T-helper 2 cell treated with Interferon-gamma antibody and Interleukin-4, amounts not matched to agents 5 μg/mL and 100 μg/mL, for 36 hours (primary cell): Measurements from ENCODE around the gene FABP3.

Source experiments
- DNase-seq: peaks from one replicate; pipeline ENCODE4 v3.0.0; 2021; ENCODE audit warnings: low spot score
- H3K27ac Mint-ChIP-seq: one replicate; pipeline ENCODE4 v1.8.0; 2021; ENCODE audit warnings: mild to moderate bottlenecking, mixed read lengths
- H3K27me3 Mint-ChIP-seq: one replicate; pipeline ENCODE4 v1.8.0; 2021; ENCODE audit warnings: low read depth, mixed read lengths
- H3K36me3 Mint-ChIP-seq: one replicate; pipeline ENCODE4 v1.8.0; 2021; ENCODE audit warnings: low read depth, mixed read lengths
- H3K4me1 Mint-ChIP-seq: one replicate; pipeline ENCODE4 v1.8.0; 2021; ENCODE audit warnings: low read depth, mixed read lengths
- H3K4me3 Mint-ChIP-seq: one replicate; pipeline ENCODE4 v1.8.0; 2022; ENCODE audit warnings: mild to moderate bottlenecking, moderate library complexity, mixed read lengths
- H3K9me3 Mint-ChIP-seq: one replicate; pipeline ENCODE4 v1.8.0; 2021; ENCODE audit warnings: mixed read lengths

FABP3 gene

GRCh38 chr1:31344503-31344902 is 28.4 kb downstream of the FABP3 start:
- Mint-ChIP-seq H3K9me3 (no peaks in the 10 kb centered on the region), H3K4me3 (no peak overlapping the region), H3K36me3 (peaks cover 3% of the 10 kb centered on the region), H3K27me3 (no peaks in the 10 kb centered on the region), H3K4me1 (no peaks in the 10 kb centered on the region), H3K27ac (no peak overlapping the region)
- no peak for DNase-seq

GRCh38 chr1:31336687-31337467 is 36.0 kb downstream of the FABP3 start:
- Mint-ChIP-seq H3K36me3 (peaks cover 6% of the 10 kb centered on the region), H3K27ac (no peak overlapping the region), H3K9me3 (no peaks in the 10 kb centered on the region), H3K27me3 (no peaks in the 10 kb centered on the region), H3K4me3 (no peak overlapping the region), H3K4me1 (no peaks in the 10 kb centered on the region)
- no peak for DNase-seq

GRCh38 chr1:31335007-31335406 is 37.9 kb downstream of the FABP3 start:
- Mint-ChIP-seq H3K36me3 (peaks cover 6% of the 10 kb centered on the region), H3K4me1 (no peaks in the 10 kb centered on the region), H3K27ac (no peak overlapping the region), H3K4me3 (no peak overlapping the region), H3K9me3 (no peaks in the 10 kb centered on the region), H3K27me3 (no peaks in the 10 kb centered on the region)
- DNase-seq = no peak

GRCh38 chr1:31327381-31327780 is 45.5 kb downstream of the FABP3 start:
- Mint-ChIP-seq H3K9me3 (no peaks in the 10 kb centered on the region), H3K4me3 (no peak overlapping the region), H3K36me3 (no peaks in the 10 kb centered on the region), H3K27ac (no peak overlapping the region), H3K27me3 (no peaks in the 10 kb centered on the region), H3K4me1 (no peaks in the 10 kb centered on the region)
- no peak for DNase-seq

GRCh38 chr1:31326461-31326860 is 46.4 kb downstream of the FABP3 start:
- Mint-ChIP-seq H3K4me3 (no peak overlapping the region), H3K36me3 (no peaks in the 10 kb centered on the region), H3K27ac (no peak overlapping the region)

GRCh38 chr1:31324992-31325391 is 47.9 kb downstream of the FABP3 start:
- no peak for DNase-seq
- Mint-ChIP-seq H3K27me3 (no peaks in the 10 kb centered on the region), H3K4me1 (no peaks in the 10 kb centered on the region), H3K36me3 (peaks cover 10% of the 10 kb centered on the region), H3K9me3 (no peaks in the 10 kb centered on the region), H3K4me3 (no peak overlapping the region), H3K27ac (no peak overlapping the region)

More at GRCh38 chr1:31326461-31326860, 46.4 kb downstream of the FABP3 start:
- Mint-ChIP-seq H3K9me3 (no peaks in the 10 kb centered on the region), H3K4me1 (no peaks in the 10 kb centered on the region), H3K27me3 (no peaks in the 10 kb centered on the region)
- DNase-seq = no peak

GRCh38 chr1:31324093-31324492 is 48.8 kb downstream of the FABP3 start:
- no peak for DNase-seq
- Mint-ChIP-seq H3K27ac (no peak overlapping the region), H3K4me3 (no peak overlapping the region), H3K4me1 (no peaks in the 10 kb centered on the region), H3K27me3 (no peaks in the 10 kb centered on the region), H3K36me3 (peaks cover 13% of the 10 kb centered on the region), H3K9me3 (no peaks in the 10 kb centered on the region)

- Mint-ChIP-seq H3K4me3 (no peak overlapping the region), H3K36me3 (peaks cover 24% of the 10 kb centered on the region), H3K27me3 (no peaks in the 10 kb centered on the region), H3K9me3 (no peaks in the 10 kb centered on the region), H3K4me1 (no peaks in the 10 kb centered on the region), H3K27ac (no peak overlapping the region)
- no peak for DNase-seq
These were observed 54.7 kb downstream of the FABP3 start for GRCh38 chr1:31318146-31318545.

- H3K27me3 Mint-ChIP-seq = no peaks in the 10 kb centered on the region
- H3K4me1 Mint-ChIP-seq = no peaks in the 10 kb centered on the region
- no peak overlapping the region for H3K4me3 Mint-ChIP-seq
- DNase-seq = no peak
- no peak overlapping the region for H3K27ac Mint-ChIP-seq
- H3K9me3 Mint-ChIP-seq = no peaks in the 10 kb centered on the region
- H3K36me3 Mint-ChIP-seq = peaks cover 33% of the 10 kb centered on the region
These were observed 57.0 kb downstream of the FABP3 start for GRCh38 chr1:31315902-31316301.
